HG02798 (cell line): Measurements from ENCODE around the gene F8.
"Not testable (repeated sequence)": the region's sequence is repeated elsewhere in the genome, so short reads cannot be mapped to it uniquely, and the experiment has no call there.

Experiments used
- ATAC-seq: cut with Tn5 transposase; IDR thresholded peaks from one replicate; pipeline ENCODE4 v1.9.1; 2021; ENCODE audit warnings: mild to moderate bottlenecking; ENCODE audit not compliant: unreplicated experiment, poor library complexity

F8 gene

DNA sequence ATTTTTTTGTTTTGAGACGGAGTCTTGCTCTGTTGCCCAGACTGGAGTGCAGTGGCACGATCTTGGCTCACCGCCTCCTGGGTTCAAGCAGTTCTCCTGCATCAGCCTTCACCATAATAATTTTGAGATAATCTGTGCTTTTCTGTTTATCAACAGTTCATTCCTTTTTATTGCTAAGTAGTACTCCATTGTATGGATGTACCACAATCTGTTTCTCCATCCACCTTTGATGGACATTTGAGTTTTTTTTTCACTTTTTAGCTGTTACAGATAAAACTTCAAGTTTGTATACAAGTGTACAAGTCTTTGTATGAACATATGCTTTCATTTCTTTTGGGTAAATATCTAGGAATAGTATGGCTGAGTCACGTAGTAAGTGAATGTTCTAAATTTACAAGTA lies 13.2 kb upstream of the F8 start:
- no peak for ATAC-seq

DNA sequence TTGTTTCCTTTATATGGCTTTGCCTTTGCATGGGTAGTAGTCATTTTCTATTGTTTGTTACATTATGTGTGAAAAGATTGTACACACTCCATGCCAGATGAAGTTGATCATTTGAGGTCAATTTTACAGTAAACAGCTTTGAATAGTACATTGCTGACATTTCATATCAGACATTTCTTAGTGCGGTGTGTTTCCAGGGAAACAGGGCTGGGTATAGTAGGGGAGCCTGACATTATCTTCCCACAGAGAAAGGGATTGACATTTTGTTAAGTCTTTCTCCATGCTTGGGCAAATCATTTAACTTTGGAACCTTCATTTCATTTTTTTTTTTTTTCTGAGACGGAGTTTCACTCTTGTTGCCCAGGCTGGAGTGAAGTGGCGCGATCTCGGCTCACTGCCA lies 9.1 kb upstream of the F8 start:
- ATAC-seq: no peak

DNA sequence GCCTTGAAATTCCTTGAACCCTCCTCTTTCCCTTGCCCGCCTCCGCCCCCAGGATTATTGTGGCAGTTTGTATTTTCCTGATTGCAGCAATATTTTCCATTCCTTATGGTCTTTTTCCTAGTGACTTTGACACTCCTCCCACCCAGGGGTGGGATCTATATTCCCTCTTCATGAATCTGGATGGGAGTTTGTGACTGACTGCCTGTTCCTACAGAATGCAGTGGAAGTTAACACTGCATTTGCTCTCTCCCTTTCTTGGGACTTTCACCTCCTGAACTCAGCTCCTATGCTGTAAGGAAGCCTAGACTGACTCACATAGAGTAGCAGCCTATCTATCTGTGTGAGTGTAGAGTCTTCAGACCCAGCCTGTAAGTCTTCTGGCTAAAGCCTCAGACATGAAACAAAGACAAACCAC lies 6.4 kb upstream of the F8 start:
- no peak for ATAC-seq

GRCh38 chrX:155028129-155028528 lies 5.6 kb upstream of the F8 start:
- ATAC-seq: no peak

DNA sequence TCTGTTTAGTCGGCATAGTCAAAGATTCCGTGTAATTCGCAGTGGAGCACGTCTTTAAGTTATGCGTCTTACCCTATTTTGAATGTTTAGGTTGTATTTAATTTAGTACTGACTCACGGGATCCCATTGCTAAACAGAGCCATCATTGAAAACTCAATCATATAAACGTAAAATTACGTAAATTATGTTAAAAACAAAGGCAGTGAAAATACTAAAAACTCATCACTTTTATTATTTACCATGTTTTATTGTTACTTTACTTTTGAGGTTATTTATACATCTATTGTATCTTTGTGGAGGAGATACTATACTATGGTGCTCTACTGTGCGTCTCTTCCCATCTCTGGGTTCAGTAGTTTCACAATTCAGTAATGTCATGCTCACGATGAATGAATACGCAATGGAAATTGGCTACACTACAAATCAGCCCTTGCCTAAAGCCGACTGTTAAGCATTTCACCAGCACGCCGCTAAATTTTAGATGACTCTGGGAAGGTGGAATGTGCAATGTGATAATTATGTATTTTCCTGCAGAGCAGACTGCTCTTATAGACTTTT lies 5.1 kb upstream of the F8 start:
- no peak for ATAC-seq

DNA sequence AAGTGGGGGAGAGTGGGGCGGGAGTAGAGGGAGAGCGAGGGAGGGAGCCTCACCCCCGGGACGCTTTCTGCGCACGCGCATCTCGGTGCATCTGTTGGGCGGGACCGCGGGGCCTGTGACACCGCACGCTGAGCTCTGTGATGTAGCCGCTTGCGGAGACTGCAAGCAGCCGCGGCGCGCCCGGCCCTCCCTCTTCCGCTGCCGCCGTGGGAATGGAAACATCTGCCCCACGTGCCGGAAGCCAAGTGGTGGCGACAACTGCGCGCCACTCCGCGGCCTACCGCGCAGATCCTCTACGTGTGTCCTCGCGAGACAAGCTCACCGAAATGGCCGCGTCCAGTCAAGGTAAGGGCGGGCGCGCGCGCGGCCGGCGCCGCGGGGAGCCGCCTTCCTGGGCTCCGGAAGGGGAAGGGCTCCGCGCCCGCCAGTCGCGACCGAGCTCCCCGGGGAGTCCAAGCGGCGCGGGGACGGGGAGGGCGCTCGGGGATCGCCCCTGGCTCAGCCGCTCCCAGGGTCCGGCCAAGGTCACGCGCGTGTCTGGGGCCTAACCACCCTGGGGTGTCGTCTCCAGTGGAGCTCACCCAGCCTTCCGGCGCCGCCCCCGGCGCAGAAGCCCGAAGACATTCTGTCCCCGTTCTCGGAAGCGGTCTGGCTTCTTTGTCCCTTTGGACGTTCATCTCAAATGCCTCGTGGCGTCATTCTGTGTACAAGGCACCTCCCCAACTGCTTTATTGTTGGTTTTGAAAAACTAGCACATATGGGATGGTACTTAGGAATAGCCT lies 4.4 kb upstream of the F8 start, which contains the start of gene FUNDC2:
TSS of gene FUNDC2 (plus strand) at position 118 of the 782 bp plus-strand sequence. CDS start at position 213, 95 bp downstream.
- peak; percentile 95 for ATAC-seq

DNA sequence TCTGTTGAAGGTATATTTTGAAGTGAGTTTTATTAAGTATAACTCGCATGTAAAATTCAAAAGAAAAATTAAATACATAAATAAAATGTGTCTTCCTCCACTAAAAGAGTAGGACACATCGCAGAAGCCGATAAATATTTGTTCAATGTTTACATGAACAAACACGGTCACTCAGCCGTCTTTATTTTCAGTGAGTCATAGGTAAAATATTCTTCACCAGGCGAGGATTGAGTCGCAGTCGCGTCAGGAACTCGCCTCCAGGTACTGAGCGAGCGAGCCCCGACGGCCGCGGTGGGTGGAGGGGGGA lies 3.9 kb upstream of the F8 start:
- ATAC-seq: no peak

DNA sequence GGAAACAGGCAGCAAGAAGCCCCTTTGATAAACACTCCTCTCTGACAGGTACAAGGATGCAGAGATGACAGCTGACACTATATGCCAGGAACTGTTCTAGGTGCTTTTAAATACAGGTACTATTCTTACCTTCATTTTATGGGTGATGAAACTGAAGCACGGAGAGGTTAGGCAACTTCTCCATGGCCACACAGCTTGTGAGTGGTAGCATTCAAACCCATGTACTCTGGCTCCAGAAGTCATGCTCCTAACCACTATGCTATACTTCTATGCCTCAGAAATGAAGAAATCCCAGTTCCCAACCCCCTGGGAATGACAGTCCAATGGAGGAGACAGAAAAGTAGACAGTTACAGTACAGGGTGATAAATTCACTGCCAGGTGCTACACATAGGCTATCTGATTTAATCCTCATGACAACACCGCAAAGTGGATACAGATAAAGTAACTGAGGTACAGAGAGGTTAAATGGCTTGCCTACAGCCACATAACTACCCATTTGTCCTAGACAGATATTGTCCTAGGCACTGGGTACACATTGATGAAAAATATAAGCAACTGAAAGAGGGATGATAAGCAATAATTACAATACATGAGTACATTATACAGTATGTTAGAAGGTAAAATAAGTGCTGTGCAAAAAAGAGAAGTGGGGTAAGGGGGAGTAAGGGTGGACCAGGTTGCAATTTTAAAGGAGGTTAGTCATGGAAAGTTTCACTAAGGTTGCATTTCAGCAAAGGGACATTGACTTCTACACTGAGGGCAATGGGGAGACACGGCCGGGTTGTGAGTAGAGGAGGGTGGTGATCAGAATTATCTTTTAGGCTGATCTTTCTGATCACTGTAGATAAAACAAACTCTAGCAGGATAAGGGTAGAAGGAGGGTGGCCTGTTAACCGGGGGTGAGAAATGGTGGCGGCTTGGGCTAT lies 1.6 kb upstream of the F8 start:
- no peak for ATAC-seq

- ATAC-seq: no peak
Observed at GRCh38 chrX:155020591-155020990, 1.9 kb downstream of the F8 start.

- no peak for ATAC-seq
Observed at GRCh38 chrX:155009994-155010472, 12.5 kb downstream of the F8 start.

DNA sequence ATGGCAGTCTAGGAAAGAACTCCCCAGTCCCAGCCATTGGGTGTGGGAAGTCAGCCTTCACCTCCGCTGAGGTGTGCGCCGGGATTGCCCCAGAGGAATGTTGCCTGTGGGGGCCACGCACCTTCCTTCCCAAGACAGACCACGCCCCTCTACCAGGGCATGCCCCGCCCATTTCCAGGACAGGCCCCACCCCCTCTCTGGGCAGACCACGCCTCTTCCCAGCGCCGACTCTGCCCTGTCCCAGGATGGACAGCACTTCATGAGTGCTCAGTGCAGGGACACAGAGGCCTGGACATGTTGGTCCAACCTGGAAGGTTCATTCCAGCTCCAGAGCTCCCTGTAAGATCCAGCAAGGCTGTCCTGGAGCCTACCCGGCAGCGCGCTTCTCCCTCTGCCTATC lies 13.9 kb downstream of the F8 start:
- not testable (repeated sequence) for ATAC-seq

DNA sequence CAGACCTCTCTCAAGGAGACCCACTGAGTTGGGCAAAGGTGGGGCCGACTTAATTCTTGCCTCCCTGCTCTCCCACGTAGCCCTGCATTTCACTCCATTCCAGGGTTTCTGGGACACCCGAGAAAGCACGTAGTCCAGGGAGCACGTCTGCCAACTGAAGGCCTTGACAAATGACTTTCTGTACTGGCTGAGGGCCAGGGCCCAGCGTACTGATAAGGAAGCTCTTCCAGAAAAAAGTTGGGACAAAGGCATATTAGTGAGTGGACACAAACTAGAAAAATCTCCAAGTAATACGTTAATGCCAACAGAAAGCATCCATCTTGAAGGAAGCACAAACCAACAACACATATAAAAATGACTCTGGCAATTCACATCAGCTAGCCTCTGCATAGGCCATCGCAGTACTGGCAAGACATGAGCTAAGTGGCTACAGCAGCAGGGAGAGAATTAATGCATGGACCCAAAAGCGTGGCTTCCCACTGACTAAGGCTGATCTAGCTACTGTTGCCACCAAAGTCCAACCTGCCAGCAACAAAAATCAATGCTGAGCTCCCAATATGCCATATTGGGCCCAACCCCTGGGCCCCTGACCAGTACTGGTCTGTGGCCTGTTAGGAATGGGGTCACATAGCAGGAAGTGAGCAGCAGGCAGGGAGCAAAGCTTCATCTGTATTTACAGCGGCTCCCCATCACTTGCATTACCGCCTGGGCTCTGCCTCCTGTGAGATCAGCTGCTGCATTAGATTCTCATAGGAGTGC lies 15.4 kb downstream of the F8 start:
- ATAC-seq: not testable (repeated sequence)

- not testable (repeated sequence) for ATAC-seq
Observed at GRCh38 chrX:155006379-155006778, 16.1 kb downstream of the F8 start.

DNA sequence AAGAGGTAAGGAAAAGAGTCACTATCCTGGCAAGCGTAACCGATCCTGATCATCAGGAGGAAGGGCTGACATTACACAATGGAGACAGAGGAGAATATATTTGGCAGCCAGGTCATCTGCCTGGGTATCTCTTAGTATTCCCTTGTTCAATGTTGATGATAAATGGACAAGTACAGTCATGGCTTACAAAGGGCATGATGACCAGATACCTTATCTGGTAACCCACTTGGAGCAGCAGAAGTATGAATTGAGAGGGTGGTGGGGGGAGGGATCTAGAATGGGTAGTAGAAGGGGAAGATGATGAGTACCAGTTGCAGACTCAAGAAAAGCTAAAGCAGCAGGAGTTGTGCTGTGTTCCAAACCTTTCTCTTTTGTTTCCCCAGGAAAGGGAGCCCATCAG lies 17.3 kb downstream of the F8 start:
- no peak for ATAC-seq

- no peak for ATAC-seq
Observed at GRCh38 chrX:155001873-155002272, 20.6 kb downstream of the F8 start.

DNA sequence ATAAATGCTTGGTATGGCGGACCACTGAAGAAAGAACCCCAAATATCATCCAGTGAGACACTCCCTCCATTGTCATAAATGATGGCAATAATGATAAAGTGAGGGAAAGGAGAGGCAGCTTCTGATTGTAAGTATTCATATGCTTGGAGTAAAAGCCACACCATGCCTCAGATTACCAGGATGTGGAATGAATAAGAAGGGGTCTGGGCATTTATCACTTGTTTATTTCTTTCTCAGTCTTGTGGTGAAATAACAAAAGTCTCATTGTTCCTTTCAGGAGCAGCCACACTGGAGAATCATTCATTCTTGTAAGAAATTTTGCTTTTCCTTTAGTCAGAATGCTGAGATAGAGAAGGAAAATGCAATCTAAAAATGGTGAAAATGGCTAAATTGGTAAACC lies 21.7 kb downstream of the F8 start:
- no peak for ATAC-seq

GRCh38 chrX:154998204-154998880 lies 24.2 kb downstream of the F8 start:
- no peak for ATAC-seq

GRCh38 chrX:154991476-154991875 lies 31.0 kb downstream of the F8 start:
- ATAC-seq: no peak

- no peak for ATAC-seq
Observed at GRCh38 chrX:154991039-154991438, 31.5 kb downstream of the F8 start.

GRCh38 chrX:154990496-154990895 lies 32.0 kb downstream of the F8 start:
- ATAC-seq: no peak
